Smooth muscle cell (in vitro differentiated cells): ENCODE measurements around the gene CATSPERE. TPM values are rescaled to one million over a fixed set of nuclear protein-coding genes. Genes with fewer than 3 reads are reported as not detected.

ENCODE experiments used
- DNase-seq: peaks from one replicate; lab custom pipeline; 2025; ENCODE audit not compliant: unreplicated experiment; lab: John Stamatoyannopoulos, UW
- H2AFZ ChIP-seq: fragments of 200-600 bp; sonication (generic); 2 replicates; pipeline ENCODE4 v1.6.0; 2016; ENCODE audit warnings: antibody characterized with exemption, low read depth, mild to moderate bottlenecking
- H3F3A ChIP-seq: fragments of 200-600 bp; sonication (generic); 2 replicates; pipeline ENCODE4 v1.6.0; 2017; ENCODE audit warnings: antibody characterized with exemption, low read depth
- H3K27ac ChIP-seq: fragments of 200-600 bp; sonication (generic); 2 replicates; pipeline ENCODE4 v1.5.1; 2016; ENCODE audit warnings: low read depth, mild to moderate bottlenecking
- H3K27me3 ChIP-seq: fragments of 200-600 bp; sonication (generic); 2 replicates; pipeline ENCODE4 v1.6.1; 2016; ENCODE audit warnings: low read depth, mild to moderate bottlenecking
- H3K36me3 ChIP-seq: fragments of 200-600 bp; sonication (generic); 2 replicates; pipeline ENCODE4 v1.5.1; 2016; ENCODE audit warnings: low read depth
- H3K4me1 ChIP-seq: fragments of 200-600 bp; sonication (generic); 2 replicates; pipeline ENCODE4 v1.5.1; 2016; ENCODE audit warnings: low read depth
- H3K4me2 ChIP-seq: fragments of 200-600 bp; sonication (generic); 2 replicates; pipeline ENCODE4 v1.6.0; 2016; ENCODE audit warnings: mild to moderate bottlenecking
- H3K4me3 ChIP-seq: fragments of 200-600 bp; sonication (generic); 2 replicates; pipeline ENCODE4 v1.5.1; 2016; ENCODE audit warnings: mild to moderate bottlenecking
- H3K79me2 ChIP-seq: fragments of 200-600 bp; sonication (generic); 2 replicates; pipeline ENCODE4 v1.6.0; 2016; ENCODE audit warnings: low read depth, mild to moderate bottlenecking
- H3K9ac ChIP-seq: fragments of 200-600 bp; sonication (generic); 2 replicates; pipeline ENCODE4 v1.6.0; 2016; ENCODE audit warnings: low read depth
- H3K9me3 ChIP-seq: fragments of 200-600 bp; sonication (generic); replicated peaks from 2 replicates; pipeline ENCODE4 v1.5.1; 2016; ENCODE audit warnings: low read depth
- H4K20me1 ChIP-seq: fragments of 200-600 bp; sonication (generic); 2 replicates; pipeline ENCODE4 v1.6.0; 2016; ENCODE audit warnings: low read depth
- WGBS: methylation state at CpG from one replicate; pipeline ENCODE4 v1.1.7; 2016; ENCODE audit warnings: low lambda C conversion rate; 5-methylcytosine and 5-hydroxymethylcytosine counted together
- polyA plus RNA-seq: library from polyadenylated mRNA; unstranded; fragments of >200 nt; fragmentation: Nextera tagmentation; extraction: Ambion mirVana; gene quantifications from 2 replicates; pipeline ENCODE4 v1.2.1, GENCODE V29; 2016
- total RNA-seq: library from RNA; depleted of rRNA; stranded (reverse); fragments of >200 nt; gene quantifications from 2 replicates; pipeline ENCODE4 v1.2.3, GENCODE V29; 2014
- TF ChIP-seq, protein P1 (sequence below): fragments of 200-600 bp; sonication (generic); IDR thresholded peaks from 2 replicates; pipeline ENCODE4 v1.5.1; 2017; ENCODE audit warnings: borderline replicate concordance, mild to moderate bottlenecking, antibody characterized with exemption; ENCODE audit not compliant: insufficient read depth, poor library complexity, severe bottlenecking

The CATSPERE gene
- total and polyA plus RNA-seq, 2 experiments from 2014 or later, result 0.11 to 0.63 TPM

DNA sequence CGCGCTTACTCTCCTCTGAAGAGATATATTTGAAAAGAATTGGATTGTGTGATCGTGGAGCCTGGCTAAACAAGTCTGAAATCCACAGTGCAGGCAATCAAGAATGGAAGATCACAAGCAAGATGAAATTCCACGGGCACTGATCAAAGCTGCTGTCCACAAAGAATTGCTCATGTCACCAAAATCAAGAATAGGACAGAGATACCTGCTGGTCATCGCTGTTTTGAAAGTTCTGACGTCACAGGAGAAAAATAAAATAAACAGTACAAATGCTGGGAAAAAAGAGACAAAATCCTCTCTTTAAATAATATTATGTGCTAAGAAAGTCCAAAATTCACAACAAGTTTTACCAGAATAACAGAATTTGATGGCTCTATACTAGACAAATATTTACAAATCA, 179.8 kb downstream of the CATSPERE start:
- DNase-seq, result no peak
- no peaks in the 10 kb centered on the region for H3K79me2 ChIP-seq
- no peaks in the 10 kb centered on the region for H3K36me3 ChIP-seq
- no peaks in the 10 kb centered on the region for H3F3A ChIP-seq
- H3K27ac ChIP-seq, result no peak overlapping the region
- peaks cover 8% of the 10 kb centered on the region for H3K27me3 ChIP-seq
- no peak overlapping the region for H2AFZ ChIP-seq
- H3K9me3 ChIP-seq, result no peaks in the 10 kb centered on the region
- H3K9ac ChIP-seq, result no peak overlapping the region
- no peaks in the 10 kb centered on the region for H4K20me1 ChIP-seq
- no peaks in the 10 kb centered on the region for H3K4me1 ChIP-seq
- no peak overlapping the region for H3K4me2 ChIP-seq
- H3K4me3 ChIP-seq, result no peak overlapping the region
- WGBS, result 96% methylated on average over 6 of the region's 6 CpGs
- TF ChIP-seq, protein P1, sequence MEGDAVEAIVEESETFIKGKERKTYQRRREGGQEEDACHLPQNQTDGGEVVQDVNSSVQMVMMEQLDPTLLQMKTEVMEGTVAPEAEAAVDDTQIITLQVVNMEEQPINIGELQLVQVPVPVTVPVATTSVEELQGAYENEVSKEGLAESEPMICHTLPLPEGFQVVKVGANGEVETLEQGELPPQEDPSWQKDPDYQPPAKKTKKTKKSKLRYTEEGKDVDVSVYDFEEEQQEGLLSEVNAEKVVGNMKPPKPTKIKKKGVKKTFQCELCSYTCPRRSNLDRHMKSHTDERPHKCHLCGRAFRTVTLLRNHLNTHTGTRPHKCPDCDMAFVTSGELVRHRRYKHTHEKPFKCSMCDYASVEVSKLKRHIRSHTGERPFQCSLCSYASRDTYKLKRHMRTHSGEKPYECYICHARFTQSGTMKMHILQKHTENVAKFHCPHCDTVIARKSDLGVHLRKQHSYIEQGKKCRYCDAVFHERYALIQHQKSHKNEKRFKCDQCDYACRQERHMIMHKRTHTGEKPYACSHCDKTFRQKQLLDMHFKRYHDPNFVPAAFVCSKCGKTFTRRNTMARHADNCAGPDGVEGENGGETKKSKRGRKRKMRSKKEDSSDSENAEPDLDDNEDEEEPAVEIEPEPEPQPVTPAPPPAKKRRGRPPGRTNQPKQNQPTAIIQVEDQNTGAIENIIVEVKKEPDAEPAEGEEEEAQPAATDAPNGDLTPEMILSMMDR, result no peak

DNA sequence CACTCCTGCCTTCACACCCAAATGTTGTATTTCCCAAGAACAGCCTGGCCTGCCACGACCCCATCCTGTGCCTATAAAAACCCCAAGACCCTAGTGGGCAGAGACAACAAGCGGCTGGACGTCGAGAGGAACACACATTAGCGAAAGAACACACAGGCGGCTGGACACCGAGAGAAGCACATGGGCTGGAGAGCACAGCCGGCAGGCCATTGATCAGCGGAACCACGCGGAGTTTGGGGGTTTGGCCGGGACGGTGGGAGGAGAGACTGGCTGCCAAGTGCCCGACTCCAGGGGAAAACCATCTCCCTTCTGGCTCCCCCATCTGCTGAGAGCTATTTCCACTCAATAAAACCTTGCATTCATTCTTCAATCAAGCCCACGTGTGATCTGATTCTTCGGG, 181.5 kb downstream of the CATSPERE start:
- Histone ChIP-seq H3K4me3 (no peak overlapping the region), H3K9ac (no peak overlapping the region), H4K20me1 (no peaks in the 10 kb centered on the region), H3K36me3 (no peaks in the 10 kb centered on the region), H3K27ac (no peak overlapping the region), H3K79me2 (no peaks in the 10 kb centered on the region), H3K9me3 (no peaks in the 10 kb centered on the region), H3F3A (no peaks in the 10 kb centered on the region), H3K4me2 (no peak overlapping the region), H2AFZ (no peak overlapping the region), H3K27me3 (peaks cover 8% of the 10 kb centered on the region), H3K4me1 (no peaks in the 10 kb centered on the region)
- no peak for DNase-seq
- WGBS, result 85% methylated on average over 16 of the region's 16 CpGs
- TF ChIP-seq, protein P1, result no peak

DNA sequence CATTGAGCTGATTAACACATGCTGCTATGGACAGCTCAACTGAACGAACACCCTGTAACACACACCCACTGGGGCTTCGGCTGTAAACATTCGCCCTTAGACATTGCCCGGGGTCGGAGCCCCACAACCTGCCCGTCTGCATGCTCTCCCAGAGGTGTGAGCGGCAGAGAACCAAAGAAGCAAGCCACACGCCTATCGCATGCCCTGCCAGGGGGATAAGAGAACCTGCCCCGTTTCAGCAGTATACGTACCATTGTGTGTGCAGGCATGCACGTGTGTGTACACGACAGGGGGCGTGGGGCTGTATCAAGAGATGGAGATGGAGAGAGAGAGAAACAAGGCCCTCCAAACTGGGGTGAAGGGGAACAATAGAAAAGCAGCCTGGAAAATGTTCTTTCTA, 181.9 kb downstream of the CATSPERE start:
- H3K36me3 ChIP-seq, result no peaks in the 10 kb centered on the region
- H3K4me1 ChIP-seq, result no peaks in the 10 kb centered on the region
- H3K4me3 ChIP-seq, result no peak overlapping the region
- TF ChIP-seq, protein P1, result no peak
- no peak overlapping the region for H3K9ac ChIP-seq
- H3K27me3 ChIP-seq, result peaks cover 5% of the 10 kb centered on the region
- DNase-seq, result no peak
- WGBS, result 91% methylated on average over 14 of the region's 14 CpGs
- H2AFZ ChIP-seq, result no peak overlapping the region
- no peaks in the 10 kb centered on the region for H3K79me2 ChIP-seq
- H3K9me3 ChIP-seq, result no peaks in the 10 kb centered on the region
- no peak overlapping the region for H3K27ac ChIP-seq
- H3K4me2 ChIP-seq, result no peak overlapping the region
- no peaks in the 10 kb centered on the region for H3F3A ChIP-seq
- no peaks in the 10 kb centered on the region for H4K20me1 ChIP-seq

DNA sequence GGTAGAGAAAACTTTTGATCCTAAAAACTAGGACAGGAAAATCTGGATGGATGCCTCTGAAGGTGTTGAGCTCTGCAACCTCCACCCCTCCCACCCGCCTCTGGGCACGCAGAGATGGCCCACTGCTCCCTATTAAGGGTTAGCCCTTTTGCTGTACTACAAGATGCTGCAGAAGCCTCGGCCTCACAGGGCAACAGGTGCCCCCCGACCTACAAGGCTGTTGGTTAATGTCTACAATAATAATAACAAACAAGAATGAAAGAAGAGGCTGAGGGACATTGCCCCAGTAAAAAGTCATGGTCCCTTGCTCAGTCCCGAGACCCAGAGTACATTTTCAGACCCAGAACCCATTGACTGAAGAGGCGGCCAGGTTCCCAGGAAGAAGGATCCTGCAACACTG, 184.3 kb downstream of the CATSPERE start:
- no peak for DNase-seq
- H3F3A ChIP-seq, result no peaks in the 10 kb centered on the region
- H2AFZ ChIP-seq, result no peak overlapping the region
- H3K27me3 ChIP-seq, result no peaks in the 10 kb centered on the region
- WGBS, result 92% methylated on average over 6 of the region's 6 CpGs
- no peak overlapping the region for H3K9ac ChIP-seq
- TF ChIP-seq, protein P1, result no peak
- H3K4me2 ChIP-seq, result no peak overlapping the region
- H3K4me3 ChIP-seq, result no peak overlapping the region
- H4K20me1 ChIP-seq, result no peaks in the 10 kb centered on the region
- H3K79me2 ChIP-seq, result no peaks in the 10 kb centered on the region
- H3K27ac ChIP-seq, result no peak overlapping the region
- H3K9me3 ChIP-seq, result no peaks in the 10 kb centered on the region
- no peaks in the 10 kb centered on the region for H3K36me3 ChIP-seq
- H3K4me1 ChIP-seq, result no peaks in the 10 kb centered on the region
